ENCODE data around the gene PDC. TPM values are rescaled to one million over a fixed set of nuclear protein-coding genes. Genes with fewer than 3 reads are reported as not detected.

Gene PDC
- total RNA-seq, 1 experiment from 2014 or later, result not detected

GRCh38 chr1:186482661-186483255, 21.8 kb upstream of the PDC start:
- Mint-ChIP-seq H3K4me3 (ENCODE audit: unreplicated experiment) (no peak overlapping the region), H3K36me3 (ENCODE audit: insufficient read depth, unreplicated experiment) (no peaks in the 10 kb centered on the region), H3K27ac (ENCODE audit: unreplicated experiment) (no peak overlapping the region), H3K4me1 (ENCODE audit: low read depth, unreplicated experiment) (peaks cover 37% of the 10 kb centered on the region), H3K27me3 (ENCODE audit: insufficient read depth, unreplicated experiment) (no peaks in the 10 kb centered on the region), H3K9me3 (ENCODE audit: unreplicated experiment) (peaks cover 1% of the 10 kb centered on the region)
- TF ChIP-seq CTCF (IDR thresholded peaks at IDR 0.05; ENCODE audit: insufficient read depth in 1 of 2, low read depth in 1 of 2, low read length in 1 of 2, severe bottlenecking in 1 of 2, unreplicated experiment in 1 of 2), result peak; percentile 88 to 94
- ChIA-PET CTCF (interaction anchor here (0.9 to 1.1 kb wide), 2 partner anchors 198 to 324 kb away, joined by 4 to 9 read pairs; partner anchors contain the start of gene PTGS2), POLR2A (no interaction called here)
- no peaks in the 10 kb centered on the region for H3K27me3 ChIP-seq (replicated peaks; ENCODE audit: control insufficient read depth, insufficient read depth, low read length)
- H3K4me3 ChIP-seq (ENCODE audit: low read depth, low read length), result no peak overlapping the region
- peak; percentile 67 to 75 for DNase-seq
- no peaks in the 10 kb centered on the region for H3K9me3 ChIP-seq
- intact Hi-C loops (cut with micrococcal nuclease; ENCODE audit: unreplicated experiment), result loop anchor here (1.0 kb wide), 5 partner anchors 123 to 504 kb away; partner anchors contain the start of gene PTGS2
- H3K4me1 ChIP-seq, result peaks cover 53% of the 10 kb centered on the region
- no TSS peak for BruUV-seq (replicated peaks)
- H3K36me3 ChIP-seq (ENCODE audit: control insufficient read depth, insufficient read depth, low read length), result no peaks in the 10 kb centered on the region

- Histone ChIP-seq H3K36me3 (ENCODE audit: control insufficient read depth, insufficient read depth, low read length) (no peaks in the 10 kb centered on the region), H3K27me3 (replicated peaks; ENCODE audit: control insufficient read depth, insufficient read depth, low read length) (no peaks in the 10 kb centered on the region), H3K9me3 (no peaks in the 10 kb centered on the region), H3K4me3 (ENCODE audit: low read depth, low read length) (no peak overlapping the region), H3K4me1 (peaks cover 53% of the 10 kb centered on the region)
- no peak overlapping the region for H3K4me3 Mint-ChIP-seq (ENCODE audit: unreplicated experiment)
- no peaks in the 10 kb centered on the region for H3K27me3 Mint-ChIP-seq (ENCODE audit: insufficient read depth, unreplicated experiment)
- POLR2A ChIA-PET, result no interaction called here
- H3K36me3 Mint-ChIP-seq (ENCODE audit: insufficient read depth, unreplicated experiment), result no peaks in the 10 kb centered on the region
- peak overlapping the region; percentile 6 for H3K27ac Mint-ChIP-seq (ENCODE audit: unreplicated experiment)
- BruUV-seq (replicated peaks), result no TSS peak
- CTCF ChIA-PET, result no interaction called here
- H3K9me3 Mint-ChIP-seq (ENCODE audit: unreplicated experiment), result no peaks in the 10 kb centered on the region
- peaks cover 30% of the 10 kb centered on the region for H3K4me1 Mint-ChIP-seq (ENCODE audit: low read depth, unreplicated experiment)
- intact Hi-C loops (cut with micrococcal nuclease; ENCODE audit: unreplicated experiment), result loop anchor here (2.0 kb wide), 1 partner anchor 77 kb away; no protein-coding TSS in a partner anchor
- DNase-seq, result no peak
- TF ChIP-seq CTCF (IDR thresholded peaks at IDR 0.05; ENCODE audit: insufficient read depth in 1 of 2, low read depth in 1 of 2, low read length in 1 of 2, severe bottlenecking in 1 of 2, unreplicated experiment in 1 of 2), result no peak
Observed at GRCh38 chr1:186481303-186481888, 20.5 kb upstream of the PDC start.

GRCh38 chr1:186479162-186479561, 18.2 kb upstream of the PDC start:
- BruUV-seq (replicated peaks), result no TSS peak
- TF ChIP-seq CTCF (IDR thresholded peaks at IDR 0.05; ENCODE audit: insufficient read depth in 1 of 2, low read depth in 1 of 2, low read length in 1 of 2, severe bottlenecking in 1 of 2, unreplicated experiment in 1 of 2), result no peak

More at GRCh38 chr1:186479162-186479561, 18.2 kb upstream of the PDC start:
- CTCF ChIA-PET, result no interaction called here
- Histone ChIP-seq H3K27me3 (replicated peaks; ENCODE audit: control insufficient read depth, insufficient read depth, low read length) (no peaks in the 10 kb centered on the region), H3K36me3 (ENCODE audit: control insufficient read depth, insufficient read depth, low read length) (no peaks in the 10 kb centered on the region), H3K4me1 (peaks cover 48% of the 10 kb centered on the region), H3K9me3 (no peaks in the 10 kb centered on the region), H3K4me3 (ENCODE audit: low read depth, low read length) (no peak overlapping the region)
- Mint-ChIP-seq H3K36me3 (ENCODE audit: insufficient read depth, unreplicated experiment) (no peaks in the 10 kb centered on the region), H3K4me3 (ENCODE audit: unreplicated experiment) (no peak overlapping the region), H3K9me3 (ENCODE audit: unreplicated experiment) (no peaks in the 10 kb centered on the region), H3K27ac (ENCODE audit: unreplicated experiment) (no peak overlapping the region), H3K27me3 (ENCODE audit: insufficient read depth, unreplicated experiment) (no peaks in the 10 kb centered on the region), H3K4me1 (ENCODE audit: low read depth, unreplicated experiment) (peaks cover 27% of the 10 kb centered on the region)
- intact Hi-C loops (cut with micrococcal nuclease; ENCODE audit: unreplicated experiment), result no loop called here
- DNase-seq, result no peak
- POLR2A ChIA-PET, result no interaction called here
